ENCODE results near the gene CD300LF.

The CD300LF gene

GRCh38 chr17:74745548-74746177 lies 32.9 kb upstream of the CD300LF start:
- no peak for DNase-seq

GRCh38 chr17:74744714-74745547 lies 32.2 kb upstream of the CD300LF start:
- peak; percentile 93 for DNase-seq

GRCh38 chr17:74744349-74744713 lies 31.6 kb upstream of the CD300LF start:
- DNase-seq = no peak

- DNase-seq = no peak
These were observed 31.0 kb upstream of the CD300LF start for GRCh38 chr17:74743755-74744154.

GRCh38 chr17:74742978-74743545 lies 30.3 kb upstream of the CD300LF start:
- no peak for DNase-seq

GRCh38 chr17:74742153-74742515 lies 29.4 kb upstream of the CD300LF start:
- DNase-seq = peak; percentile 85

- DNase-seq = no peak
These were observed 28.1 kb upstream of the CD300LF start for GRCh38 chr17:74740641-74741387.

GRCh38 chr17:74740173-74740572 lies 27.4 kb upstream of the CD300LF start:
- no peak for DNase-seq

- DNase-seq = no peak
These were observed 26.6 kb upstream of the CD300LF start for GRCh38 chr17:74739227-74739831.

GRCh38 chr17:74738051-74738996 lies 25.6 kb upstream of the CD300LF start:
- DNase-seq = peak; percentile 93

- peak; percentile 56 for DNase-seq
These were observed 24.8 kb upstream of the CD300LF start for GRCh38 chr17:74737299-74738050.

- DNase-seq = peak; percentile 48
These were observed 24.0 kb upstream of the CD300LF start, which contains the start of gene RAB37 for GRCh38 chr17:74736513-74737298. Gene RAB37, plus strand, starts transcription at chr17:74737256. Its CDS starts 17 bp downstream, at chr17:74737273.

- no peak for DNase-seq
These were observed 21.5 kb upstream of the CD300LF start for GRCh38 chr17:74734256-74734655.

- no peak for DNase-seq
These were observed 20.8 kb upstream of the CD300LF start for GRCh38 chr17:74733365-74734122.

- no peak for DNase-seq
These were observed 19.5 kb upstream of the CD300LF start for GRCh38 chr17:74732042-74732867.

- no peak for DNase-seq
These were observed 18.6 kb upstream of the CD300LF start for GRCh38 chr17:74731347-74731605.

- peak; percentile 84 for DNase-seq
These were observed 18.0 kb upstream of the CD300LF start for GRCh38 chr17:74730491-74731346.

- no peak for DNase-seq
These were observed 17.1 kb upstream of the CD300LF start for GRCh38 chr17:74729866-74730265.
